H1 (cell line): ENCODE measurements around the gene CDC7. TPM values are rescaled to one million over a fixed set of nuclear protein-coding genes. Genes with fewer than 3 reads are reported as not detected.

Experiments
- CTCF ChIA-PET: fragments of 300-600 bp; sonication (Branson Sonifier 250); formaldehyde crosslinking; loops from one replicate; lab custom pipeline; 2021; ENCODE audit not compliant: partially characterized antibody; lab: Charles Lee
- POLR2A ChIA-PET: fragments of 300-600 bp; sonication (Branson Sonifier 250); formaldehyde crosslinking; loops from one replicate; lab custom pipeline; 2021; ENCODE audit warnings: inconsistent platforms; ENCODE audit not compliant: partially characterized antibody; lab: Charles Lee
- DNase-seq, 2 experiments: peaks; one replicate each; pipeline versions ENCODE4 v3.0.0 to v3.0.0-alpha.2; 2010 to 2022; ENCODE audit warnings: low spot score in 2 of 2, low read depth in 1 of 2, mixed read lengths in 1 of 2
- FAIRE-seq: peaks from 2 replicates; lab custom pipeline; 2011; peaks lifted over from hg19 to GRCh38; lab: Jason Lieb, UNC
- H2AFZ ChIP-seq: 2 replicates; pipeline ENCODE4 v1.8.1; 2012; ENCODE audit warnings: low read length, inconsistent platforms
- H2AK5ac ChIP-seq: 2 replicates; pipeline ENCODE4 v1.6.1; 2013; ENCODE audit warnings: low read depth, low read length
- H2BK120ac ChIP-seq: replicated peaks from 2 replicates; pipeline ENCODE3; 2013; ENCODE audit warnings: low read depth, low read length, inconsistent platforms
- H2BK12ac ChIP-seq: 2 replicates; pipeline ENCODE4 v1.6.1; 2013; ENCODE audit warnings: low read depth, low read length
- H2BK15ac ChIP-seq: 2 replicates; pipeline ENCODE4 v1.6.1; 2013; ENCODE audit warnings: low read length
- H2BK20ac ChIP-seq: 2 replicates; pipeline ENCODE4 v1.6.1; 2013; ENCODE audit warnings: low read length
- H2BK5ac ChIP-seq: 2 replicates; pipeline ENCODE4 v1.6.1; 2013; ENCODE audit warnings: low read depth, low read length
- H3K14ac ChIP-seq: 2 replicates; pipeline ENCODE4 v1.6.1; 2013; ENCODE audit warnings: inconsistent platforms; ENCODE audit not compliant: insufficient read length
- H3K18ac ChIP-seq: 2 replicates; pipeline ENCODE4 v1.6.1; 2013; ENCODE audit warnings: low read length; ENCODE audit errors: extremely low read depth
- H3K23ac ChIP-seq: 2 replicates; pipeline ENCODE4 v1.6.1; 2013; ENCODE audit warnings: inconsistent platforms; ENCODE audit not compliant: insufficient read length
- H3K23me2 ChIP-seq: 2 replicates; pipeline ENCODE4 v1.6.1; 2013; ENCODE audit warnings: low read depth, low read length
- H3K27ac ChIP-seq: 2 replicates; pipeline ENCODE4 v1.6.1; 2011; ENCODE audit warnings: low read depth, low read length, inconsistent platforms
- H3K27me3 ChIP-seq, 4 experiments: replicated peaks in 1 of 4; 1 replicate in 1 of 4; 2 replicates in 3 of 4; pipeline versions ENCODE4 v1.6.1 to v1.8.1; 2011 to 2013; ENCODE audit warnings: low read length in 3 of 4, mild to moderate bottlenecking in 3 of 4, inconsistent platforms in 2 of 4, mixed read lengths in 2 of 4, moderate library complexity in 1 of 4; ENCODE audit not compliant: control insufficient read depth in 3 of 4, insufficient read depth in 3 of 4; ENCODE audit errors: extremely low read depth in 1 of 4
- H3K36me3 ChIP-seq, 4 experiments: 2 replicates each; pipeline versions ENCODE4 v1.6.1 to v1.8.1; 2011 to 2013; ENCODE audit warnings: mild to moderate bottlenecking in 4 of 4, low read length in 3 of 4, moderate library complexity in 2 of 4, control low read depth in 1 of 4, inconsistent platforms in 1 of 4; ENCODE audit not compliant: insufficient read depth in 4 of 4, control insufficient read depth in 2 of 4
- H3K4ac ChIP-seq: replicated peaks from 2 replicates; pipeline ENCODE3; 2013; ENCODE audit warnings: low read length, low read depth, mixed read lengths, inconsistent platforms; ENCODE audit not compliant: insufficient read length
- H3K4me1 ChIP-seq, 4 experiments: replicated peaks in 1 of 4; 1 replicate in 1 of 4; 2 replicates in 3 of 4; pipeline versions ENCODE4 v1.6.1 to v1.8.1; 2011 to 2013; ENCODE audit warnings: low read length in 3 of 4, inconsistent platforms in 2 of 4, mixed read lengths in 1 of 4; ENCODE audit not compliant: insufficient read depth in 4 of 4, control insufficient read depth in 3 of 4
- H3K4me2 ChIP-seq, 2 experiments: 2 replicates each; pipeline versions ENCODE4 v1.6.1 to v1.8.1; 2011 to 2013; ENCODE audit warnings: low read depth in 2 of 2, low read length in 2 of 2, control low read depth in 1 of 2, inconsistent platforms in 1 of 2, mild to moderate bottlenecking in 1 of 2; ENCODE audit not compliant: insufficient read depth in 1 of 2
- H3K4me3 ChIP-seq, 4 experiments: fragments of 200-600, 300-600 bp in 1 of 4; sonication (generic), shearing (Covaris generic), sonication (Bioruptor Twin) in 1 of 4; 2 replicates each; pipeline versions ENCODE4 v1.5.1 to v1.8.1; 2011 to 2016; ENCODE audit warnings: low read length in 4 of 4, low read depth in 3 of 4, control low read depth in 2 of 4, inconsistent platforms in 2 of 4, mild to moderate bottlenecking in 2 of 4, mixed read lengths in 1 of 4, moderate library complexity in 1 of 4; ENCODE audit not compliant: insufficient read depth in 2 of 4; ENCODE audit errors: extremely low read depth in 1 of 4
- H3K56ac ChIP-seq: replicated peaks from 2 replicates; pipeline ENCODE3; 2013; ENCODE audit warnings: low read depth, mild to moderate bottlenecking, mixed read lengths, low read length, inconsistent platforms; ENCODE audit not compliant: insufficient read length
- H3K79me1 ChIP-seq: 2 replicates; pipeline ENCODE4 v1.6.1; 2013; ENCODE audit warnings: low read depth, low read length, control low read depth
- H3K79me2 ChIP-seq, 2 experiments: 2 replicates each; pipeline versions ENCODE4 v1.6.1 to v1.8.1; 2012 to 2013; ENCODE audit warnings: low read length in 2 of 2, mild to moderate bottlenecking in 2 of 2, inconsistent platforms in 1 of 2; ENCODE audit not compliant: insufficient read depth in 2 of 2, control insufficient read depth in 1 of 2
- H3K9ac ChIP-seq, 4 experiments: replicated peaks in 1 of 4; 1 replicate in 1 of 4; 2 replicates in 3 of 4; pipeline versions ENCODE4 v1.6.1 to v1.8.1; 2011 to 2013; ENCODE audit warnings: low read depth in 3 of 4, low read length in 3 of 4, control low read depth in 2 of 4, mild to moderate bottlenecking in 2 of 4, moderate library complexity in 2 of 4, inconsistent platforms in 1 of 4; ENCODE audit errors: extremely low read depth in 1 of 4
- H3K9me3 ChIP-seq, 2 experiments: 2 replicates each; pipeline versions ENCODE4 v1.6.1 to v1.8.1; 2012 to 2013; ENCODE audit warnings: mild to moderate bottlenecking in 2 of 2, moderate library complexity in 2 of 2, control low read depth in 1 of 2, inconsistent platforms in 1 of 2, low read depth in 1 of 2, low read length in 1 of 2, mixed read lengths in 1 of 2; ENCODE audit not compliant: insufficient read depth in 2 of 2
- H4K20me1 ChIP-seq, 2 experiments: replicated peaks in 1 of 2; 2 replicates each; pipeline versions ENCODE3 to v1.8.1; 2011 to 2013; ENCODE audit warnings: inconsistent platforms in 2 of 2, low read length in 2 of 2, mild to moderate bottlenecking in 1 of 2; ENCODE audit not compliant: insufficient read depth in 2 of 2, control insufficient read depth in 1 of 2
- H4K5ac ChIP-seq: 2 replicates; pipeline ENCODE4 v1.6.1; 2013; ENCODE audit warnings: low read length, low read depth, mixed read lengths, inconsistent platforms; ENCODE audit not compliant: insufficient read length
- H4K8ac ChIP-seq: 2 replicates; pipeline ENCODE4 v1.8.0; 2013; ENCODE audit warnings: mild to moderate bottlenecking, moderate library complexity, low read length, inconsistent platforms; ENCODE audit not compliant: insufficient read depth; ENCODE audit errors: extremely low read depth
- H4K91ac ChIP-seq: replicated peaks from 2 replicates; pipeline ENCODE3; 2013; ENCODE audit warnings: low read length, mixed read lengths, inconsistent platforms; ENCODE audit not compliant: insufficient read length
- ATF3 ChIP-seq: IDR thresholded peaks from 2 replicates; pipeline ENCODE4 v1.6.1; 2011; ENCODE audit warnings: low read depth, mild to moderate bottlenecking, low read length; ENCODE audit not compliant: insufficient read depth
- CHD2 ChIP-seq: IDR thresholded peaks from 2 replicates; pipeline ENCODE4 v1.6.1; 2012; ENCODE audit warnings: low read length, improper control_type of control experiment
- CREB1 ChIP-seq: IDR thresholded peaks from 2 replicates; pipeline ENCODE4 v1.6.1; 2012; ENCODE audit warnings: inconsistent platforms
- CTBP2 ChIP-seq: IDR thresholded peaks from 2 replicates; pipeline ENCODE4 v1.7.0; 2011; ENCODE audit warnings: borderline replicate concordance, mild to moderate bottlenecking, moderate library complexity, mixed read lengths, low read length; ENCODE audit not compliant: insufficient read depth, insufficient read length
- E2F6 ChIP-seq: IDR thresholded peaks from 2 replicates; pipeline ENCODE4 v1.6.1; 2012; ENCODE audit warnings: inconsistent platforms
- EP300 ChIP-seq, 2 experiments: IDR thresholded peaks; 1 replicate in 1 of 2; 2 replicates in 1 of 2; pipeline ENCODE4 v1.6.1; 2011 to 2012; ENCODE audit warnings: low read depth in 2 of 2, low read length in 2 of 2, mild to moderate bottlenecking in 2 of 2, borderline replicate concordance in 1 of 2, inconsistent platforms in 1 of 2, moderate library complexity in 1 of 2
- FOSL1 ChIP-seq: IDR thresholded peaks from 2 replicates; pipeline ENCODE4 v1.6.1; 2011; ENCODE audit warnings: mild to moderate bottlenecking, low read depth, low read length, moderate library complexity; ENCODE audit not compliant: insufficient read depth
- HDAC2 ChIP-seq, 2 experiments: fragments of 300-600 bp in 1 of 2; sonication (generic) in 1 of 2; IDR thresholded peaks; 2 replicates each; pipeline ENCODE4 v1.6.1; 2011 to 2012; ENCODE audit warnings: low read depth in 2 of 2, low read length in 2 of 2, mild to moderate bottlenecking in 2 of 2, moderate library complexity in 2 of 2, borderline replicate concordance in 1 of 2, inconsistent platforms in 1 of 2
- JUN ChIP-seq: IDR thresholded peaks from 2 replicates; pipeline ENCODE4 v1.6.1; 2011; ENCODE audit warnings: low read depth, mild to moderate bottlenecking, improper control_type of control experiment, low read length
- TAF1 ChIP-seq: IDR thresholded peaks from 2 replicates; pipeline ENCODE4 v1.6.1; 2011; ENCODE audit warnings: mild to moderate bottlenecking, low read depth, low read length
- TBP ChIP-seq: IDR thresholded peaks from 2 replicates; pipeline ENCODE4 v1.6.1; 2011; ENCODE audit warnings: low read depth, low read length, improper control_type of control experiment
- WGBS, 2 experiments: shearing (Covaris generic) in 1 of 2; methylation state at CpG; one replicate each; pipeline versions ENCODE4 v1.1.6 to v1.1.7; 2013 to 2015; ENCODE audit warnings: low lambda C conversion rate in 2 of 2, mixed read lengths in 2 of 2, inconsistent platforms in 1 of 2, low coverage in 1 of 2, missing lambda C conversion rate in 1 of 2; ENCODE audit not compliant: insufficient replicate concordance in 2 of 2, insufficient coverage in 1 of 2, insufficient read length in 1 of 2; ENCODE audit errors: extremely low coverage in 1 of 2, missing lambda C conversion rate in 1 of 2; 5-methylcytosine and 5-hydroxymethylcytosine counted together
- polyA plus RNA-seq, 7 experiments: library from polyadenylated mRNA; depleted of rRNA in 3 of 7; stranded (reverse) in 5 of 7; unstranded in 2 of 7; fragments of >200 nt in 5 of 7; fragments of 200-250 nt in 2 of 7; gene quantifications; 1 replicate in 5 of 7; 2 replicates in 1 of 7; 4 replicates in 1 of 7; pipeline versions ENCODE4 v1.2.1 to v1.2.3, GENCODE V29; 2011 to 2013; ENCODE audit warnings: missing spikeins in 2 of 7, mixed read lengths in 2 of 7
- total RNA-seq: library from RNA; stranded (reverse); fragmentation: NEBNext Ultra II Directional; extraction: Animal tissue kit (Norgen Biotek cat#: 25700); gene quantifications from 2 replicates; pipeline ENCODE4 v1.2.1, GENCODE V29; 2021

Gene CDC7
- total and polyA plus RNA-seq, 2 of the 8 experiments (the other 6 are each of a cell fraction or from before 2014, with no cell fraction given): 12.2 to 34.4 TPM

- Histone ChIP-seq H4K5ac (no peak overlapping the region), H3K36me3 (peaks cover 2 to 74% (median 25%) of the 10 kb centered on the region in 4 experiments; a peak in 7 of 8 replicates), H3K4me1 (no peaks in the 10 kb centered on the region), H2AFZ (no peak overlapping the region), H2BK120ac (no peak overlapping the region), H3K4ac (no peak overlapping the region), H3K23ac (no peak overlapping the region), H3K79me2 (no peaks in the 10 kb centered on the region), H4K91ac (no peak overlapping the region), H3K14ac (no peak overlapping the region), H3K56ac (no peak overlapping the region), H3K27ac (no peak overlapping the region), H4K8ac (no peak overlapping the region), H3K9ac (no peak overlapping the region), H3K27me3 (no peaks in the 10 kb centered on the region), H2AK5ac (no peak overlapping the region), H2BK12ac (no peak overlapping the region), H3K9me3 (no peaks in the 10 kb centered on the region), H3K18ac (no peak overlapping the region), H3K4me3 (no peak overlapping the region), H3K79me1 (no peaks in the 10 kb centered on the region), H4K20me1 (no peaks in the 10 kb centered on the region), H2BK5ac (no peak overlapping the region), H3K23me2 (no peaks in the 10 kb centered on the region; the same call in 1 of the 2 replicates), H2BK15ac (no peak overlapping the region), H3K4me2 (no peak overlapping the region), H2BK20ac (no peak overlapping the region)
- CTCF ChIA-PET: no interaction called here
- POLR2A ChIA-PET: no interaction called here
- DNase-seq: no peak
- 97% methylated on average over 3 of the region's 3 CpGs; no CpG with 5 or more reads in 1 of the 2 experiments for WGBS, 2 experiments
- no peak for FAIRE-seq
- no peak for TF ChIP-seq TAF1
- TF ChIP-seq FOSL1: no peak
- no peak for TF ChIP-seq CHD2
- no peak for TF ChIP-seq CTBP2
- no peak for TF ChIP-seq E2F6
- no peak for TF ChIP-seq JUN
- no peak for TF ChIP-seq EP300 (IDR thresholded peaks at IDR 0.05; ENCODE audit: borderline replicate concordance in 1 of 2, low read depth in 2 of 2, low read length in 2 of 2)
- TF ChIP-seq HDAC2 (IDR thresholded peaks at IDR 0.05; ENCODE audit: borderline replicate concordance in 1 of 2, low read depth in 2 of 2, low read length in 2 of 2): no peak
- no peak for TF ChIP-seq ATF3
- no peak for TF ChIP-seq CREB1
- TF ChIP-seq TBP: no peak
Measured at GRCh38 chr1:91515994-91516393, 15.3 kb downstream of the CDC7 start.
